ENCODE measurements around the gene TEX53. TPM values are rescaled to one million over a fixed set of nuclear protein-coding genes. Genes with fewer than 3 reads are reported as not detected.

The TEX53 gene
- polyA plus RNA-seq, 3 donors = not detected

DNA sequence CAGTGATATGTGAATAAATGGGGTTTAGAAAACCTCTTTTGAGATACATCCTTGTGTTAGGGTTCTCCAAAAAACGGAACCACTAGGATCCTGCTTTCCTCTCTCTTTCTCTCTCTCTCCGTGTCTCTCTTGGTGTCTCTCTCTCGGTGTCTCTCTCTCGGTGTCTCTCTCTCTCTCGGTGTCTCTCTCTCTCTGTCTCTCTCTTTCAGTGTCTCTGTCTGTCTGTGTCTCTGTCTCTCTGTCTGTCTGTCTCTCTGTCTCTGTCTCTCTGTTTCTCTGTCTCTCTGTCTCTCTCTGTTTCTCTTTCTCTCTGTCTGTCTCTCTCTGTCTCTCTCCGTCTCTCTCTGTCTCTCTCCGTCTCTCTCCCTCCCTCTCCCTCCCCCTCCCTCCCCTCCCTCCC lies 32.2 kb upstream of the TEX53 start:
- no peak for DNase-seq
- TF ChIP-seq, protein P1, sequence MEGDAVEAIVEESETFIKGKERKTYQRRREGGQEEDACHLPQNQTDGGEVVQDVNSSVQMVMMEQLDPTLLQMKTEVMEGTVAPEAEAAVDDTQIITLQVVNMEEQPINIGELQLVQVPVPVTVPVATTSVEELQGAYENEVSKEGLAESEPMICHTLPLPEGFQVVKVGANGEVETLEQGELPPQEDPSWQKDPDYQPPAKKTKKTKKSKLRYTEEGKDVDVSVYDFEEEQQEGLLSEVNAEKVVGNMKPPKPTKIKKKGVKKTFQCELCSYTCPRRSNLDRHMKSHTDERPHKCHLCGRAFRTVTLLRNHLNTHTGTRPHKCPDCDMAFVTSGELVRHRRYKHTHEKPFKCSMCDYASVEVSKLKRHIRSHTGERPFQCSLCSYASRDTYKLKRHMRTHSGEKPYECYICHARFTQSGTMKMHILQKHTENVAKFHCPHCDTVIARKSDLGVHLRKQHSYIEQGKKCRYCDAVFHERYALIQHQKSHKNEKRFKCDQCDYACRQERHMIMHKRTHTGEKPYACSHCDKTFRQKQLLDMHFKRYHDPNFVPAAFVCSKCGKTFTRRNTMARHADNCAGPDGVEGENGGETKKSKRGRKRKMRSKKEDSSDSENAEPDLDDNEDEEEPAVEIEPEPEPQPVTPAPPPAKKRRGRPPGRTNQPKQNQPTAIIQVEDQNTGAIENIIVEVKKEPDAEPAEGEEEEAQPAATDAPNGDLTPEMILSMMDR (IDR thresholded peaks at IDR 0.05) = no peak
- no peak overlapping the region for H3K27ac ChIP-seq (ENCODE audit: low read depth in 1 of 2, low read length in 2 of 2)
- no peak overlapping the region for H3K4me3 ChIP-seq (replicated peaks in 1 of 3; ENCODE audit: low read depth in 2 of 3, low read length in 3 of 3)
- peaks cover 0 to 3% (median 0%) of the 10 kb centered on the region in 7 donors for H3K9me3 Mint-ChIP-seq
- H3K4me2 ChIP-seq (replicated peaks; ENCODE audit: extremely low read depth, low read length, poor library complexity, severe bottlenecking) = no peak overlapping the region
- no peaks in the 10 kb centered on the region for H3K36me3 Mint-ChIP-seq
- peaks cover 8% of the 10 kb centered on the region for H3K4me1 Mint-ChIP-seq
- H3K4me3 Mint-ChIP-seq = no peak overlapping the region
- H3K27me3 Mint-ChIP-seq (ENCODE audit: low read depth in 3 of 3) = peaks cover 0 to 4% (median 2%) of the 10 kb centered on the region in 3 donors
- no peak overlapping the region for H3K9ac ChIP-seq (ENCODE audit: insufficient read depth, low read length, poor library complexity, severe bottlenecking)
- H3K27me3 ChIP-seq (ENCODE audit: control insufficient read depth in 2 of 2, insufficient read depth in 2 of 2, low read length in 2 of 2) = no peaks in the 10 kb centered on the region
- no peaks in the 10 kb centered on the region for H3K79me2 ChIP-seq (ENCODE audit: insufficient read depth, low read length)
- WGBS (ENCODE audit: insufficient coverage) = 82% methylated on average over 5 of the region's 7 CpGs
- intact Hi-C loops (cut with micrococcal nuclease) = loop anchor here (10.0 kb wide), 2 partner anchors 45 to 835 kb away; no protein-coding TSS in a partner anchor
- no peak overlapping the region for H2AFZ ChIP-seq (ENCODE audit: insufficient read depth, low read depth, low read length, poor library complexity, severe bottlenecking)
- H4K20me1 ChIP-seq (ENCODE audit: insufficient read depth, low read length) = no peaks in the 10 kb centered on the region
- no peaks in the 10 kb centered on the region for H3K4me1 ChIP-seq (ENCODE audit: control insufficient read depth in 1 of 2, insufficient read depth in 2 of 2, low read length in 2 of 2)
- H3K36me3 ChIP-seq (replicated peaks in 1 of 2; ENCODE audit: control insufficient read depth in 1 of 2, insufficient read depth in 2 of 2, low read length in 2 of 2) = no peaks in the 10 kb centered on the region
- no peaks in the 10 kb centered on the region for H3K9me3 ChIP-seq (replicated peaks in 1 of 2; ENCODE audit: control insufficient read depth in 1 of 2, insufficient read depth in 1 of 2, low read length in 2 of 2)
- peak overlapping the region in 1 of 7 donors; percentile 4 for H3K27ac Mint-ChIP-seq

DNA sequence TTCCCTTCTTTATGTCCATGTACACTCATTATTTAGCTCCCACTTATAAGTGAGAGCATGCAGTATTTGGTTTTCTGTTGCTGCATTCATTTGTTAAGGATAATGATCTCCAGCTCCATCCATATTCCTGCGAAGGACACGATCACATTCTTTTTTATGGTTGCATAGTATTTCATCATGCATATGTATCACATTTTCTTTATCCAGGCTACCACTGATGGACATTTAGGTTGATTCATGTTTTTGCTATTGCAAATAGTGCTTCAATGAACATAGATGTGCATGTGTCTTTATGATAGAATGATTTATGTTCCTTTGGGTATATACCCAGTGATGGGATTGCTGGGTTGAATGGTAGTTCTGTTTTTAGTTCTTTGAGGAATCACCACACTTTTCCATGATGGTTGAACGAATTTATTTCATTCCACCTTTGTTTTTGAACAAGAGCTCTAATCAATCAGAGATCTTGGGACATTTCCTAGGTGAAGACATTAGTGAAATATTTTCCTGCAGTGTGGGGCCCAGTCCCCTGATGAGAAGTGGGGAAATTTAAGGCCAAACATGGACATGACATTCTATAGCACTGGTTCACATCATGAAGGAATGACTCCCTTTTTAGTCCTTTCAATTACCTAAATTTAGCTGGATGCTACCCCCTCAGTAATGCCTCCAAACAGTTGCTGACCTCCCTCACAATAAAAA lies 31.5 kb upstream of the TEX53 start:
- no peak overlapping the region for H3K9ac ChIP-seq (ENCODE audit: insufficient read depth, low read length, poor library complexity, severe bottlenecking)
- no peaks in the 10 kb centered on the region for H3K36me3 Mint-ChIP-seq
- H3K27ac Mint-ChIP-seq = no peak overlapping the region
- H3K9me3 Mint-ChIP-seq = peaks cover 0 to 3% (median 0%) of the 10 kb centered on the region in 7 donors
- H4K20me1 ChIP-seq (ENCODE audit: insufficient read depth, low read length) = no peaks in the 10 kb centered on the region
- peaks cover 0 to 4% (median 2%) of the 10 kb centered on the region in 3 donors for H3K27me3 Mint-ChIP-seq (ENCODE audit: low read depth in 3 of 3)
- intact Hi-C loops (cut with micrococcal nuclease) = loop anchor here (10.0 kb wide), 2 partner anchors 46 to 836 kb away; no protein-coding TSS in a partner anchor
- H3K27me3 ChIP-seq (ENCODE audit: control insufficient read depth in 2 of 2, insufficient read depth in 2 of 2, low read length in 2 of 2) = no peaks in the 10 kb centered on the region
- no CpG with 5 or more reads among the region's 3 CpGs for WGBS (ENCODE audit: insufficient coverage)
- no peaks in the 10 kb centered on the region for H3K36me3 ChIP-seq (replicated peaks in 1 of 2; ENCODE audit: control insufficient read depth in 1 of 2, insufficient read depth in 2 of 2, low read length in 2 of 2)
- H2AFZ ChIP-seq (ENCODE audit: insufficient read depth, low read depth, low read length, poor library complexity, severe bottlenecking) = no peak overlapping the region
- no peak overlapping the region for H3K4me3 ChIP-seq (replicated peaks in 1 of 3; ENCODE audit: low read depth in 2 of 3, low read length in 3 of 3)
- H3K4me3 Mint-ChIP-seq = no peak overlapping the region
- H3K4me1 Mint-ChIP-seq = peaks cover 8% of the 10 kb centered on the region
- no peaks in the 10 kb centered on the region for H3K79me2 ChIP-seq (ENCODE audit: insufficient read depth, low read length)
- TF ChIP-seq, protein P1 (IDR thresholded peaks at IDR 0.05) = no peak
- no peaks in the 10 kb centered on the region for H3K4me1 ChIP-seq (ENCODE audit: control insufficient read depth in 1 of 2, insufficient read depth in 2 of 2, low read length in 2 of 2)
- H3K27ac ChIP-seq (ENCODE audit: low read depth in 1 of 2, low read length in 2 of 2) = no peak overlapping the region
- no peak overlapping the region for H3K4me2 ChIP-seq (replicated peaks; ENCODE audit: extremely low read depth, low read length, poor library complexity, severe bottlenecking)
- no peak for DNase-seq
- no peaks in the 10 kb centered on the region for H3K9me3 ChIP-seq (replicated peaks in 1 of 2; ENCODE audit: control insufficient read depth in 1 of 2, insufficient read depth in 1 of 2, low read length in 2 of 2)

Data from CD14-positive monocyte (primary cell).